ENCODE measurements around the gene GJA5. TPM values are rescaled to one million over a fixed set of nuclear protein-coding genes. Genes with fewer than 3 reads are reported as not detected.

Gene GJA5
- 1.8 TPM for polyA plus RNA-seq (2013, experiment 1 of 2)
- 4.2 TPM for polyA plus RNA-seq (2013, experiment 2 of 2)

DNA sequence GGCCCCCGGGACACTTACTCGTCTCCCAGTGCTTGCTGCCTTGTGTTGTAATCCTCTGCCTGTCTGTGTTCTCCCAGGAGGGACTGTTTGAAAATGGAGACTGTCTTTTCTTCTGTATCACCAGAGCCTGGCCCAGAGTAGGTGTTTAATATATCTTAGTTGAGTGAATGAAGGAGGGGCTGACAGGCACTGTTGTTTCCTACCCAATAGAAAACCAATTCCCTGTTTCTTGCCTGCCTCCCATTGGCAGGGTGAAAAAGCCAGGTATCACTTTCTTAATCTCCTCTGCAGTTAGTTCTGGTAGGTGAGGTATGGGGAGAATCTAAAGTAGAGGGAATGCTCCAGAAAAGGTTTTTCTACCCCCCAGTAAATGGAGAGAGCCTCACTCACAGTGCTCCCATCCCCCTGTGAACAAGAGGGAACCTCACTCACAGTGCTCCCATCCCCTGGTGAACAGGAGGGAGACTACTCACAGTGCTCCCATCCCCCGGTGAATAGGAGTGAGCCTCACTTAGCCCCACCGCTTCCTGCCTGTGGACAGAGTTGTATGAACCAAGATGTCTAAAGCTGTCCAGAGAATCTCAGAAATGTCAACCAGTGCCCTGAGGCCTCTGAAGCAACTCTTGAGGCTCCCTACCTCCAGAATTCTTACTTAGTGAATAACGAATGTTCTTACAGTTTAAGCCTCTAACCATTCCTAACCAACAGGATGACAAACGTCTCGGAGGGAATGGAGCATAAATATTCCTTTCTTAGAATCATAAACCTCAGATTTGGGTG, at the start of gene GJA5:
Gene GJA5 (minus strand): TSS at position 122 of the 780 bp plus-strand sequence. CDS start 1,364 bp downstream, outside the sequence.
- H3K27me3 ChIP-seq (ENCODE audit: insufficient read depth, low read length): no peaks in the 10 kb centered on the region
- no peak within 1 kb of the TSS for H3K9ac ChIP-seq (ENCODE audit: low read depth, low read length)
- no peaks in the 10 kb centered on the region for H3K4me1 ChIP-seq (ENCODE audit: insufficient read depth, low read length)
- H3K27ac ChIP-seq (ENCODE audit: low read depth, low read length): no peak within 1 kb of the TSS
- H3K36me3 ChIP-seq (ENCODE audit: insufficient read depth, low read length): no peaks in the 10 kb centered on the region
- 89% methylated on average over 7 of the region's 7 CpGs for WGBS
- no peak within 1 kb of the TSS for H3K4me3 ChIP-seq (ENCODE audit: low read length)
- no peaks in the 10 kb centered on the region for H3K9me3 ChIP-seq (ENCODE audit: insufficient read depth, low read depth, low read length)

DNA sequence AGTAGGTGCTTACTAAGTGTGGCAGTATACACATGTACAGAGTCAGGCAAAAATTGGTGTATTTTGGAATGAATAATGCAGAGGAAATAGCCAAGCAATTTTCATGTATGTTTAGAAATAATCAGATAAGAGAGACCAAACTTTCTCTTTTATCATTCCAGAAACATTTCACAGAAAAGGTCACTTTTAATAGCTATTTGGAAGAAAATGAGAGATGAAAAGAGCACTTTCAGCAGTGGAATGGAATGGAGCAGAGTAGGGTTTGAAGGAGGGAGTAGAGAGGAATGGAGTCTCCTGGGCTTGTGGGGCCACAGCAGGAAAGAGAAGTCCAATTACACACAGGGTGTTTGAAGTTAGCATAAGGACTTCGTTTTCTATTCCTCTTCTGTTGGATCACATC, 48.8 kb upstream of the GJA5 start:
- no peaks in the 10 kb centered on the region for H3K27me3 ChIP-seq (ENCODE audit: insufficient read depth, low read length)
- H3K27ac ChIP-seq (ENCODE audit: low read depth, low read length): no peak overlapping the region
- H3K4me1 ChIP-seq (ENCODE audit: insufficient read depth, low read length): peaks cover 10% of the 10 kb centered on the region
- no peaks in the 10 kb centered on the region for H3K36me3 ChIP-seq (ENCODE audit: insufficient read depth, low read length)
- H3K9ac ChIP-seq (ENCODE audit: low read depth, low read length): no peak overlapping the region
- 91% methylated on average over 1 of the region's 1 CpG for WGBS
- no peaks in the 10 kb centered on the region for H3K9me3 ChIP-seq (ENCODE audit: insufficient read depth, low read depth, low read length)
- no peak overlapping the region for H3K4me3 ChIP-seq (ENCODE audit: low read length)

DNA sequence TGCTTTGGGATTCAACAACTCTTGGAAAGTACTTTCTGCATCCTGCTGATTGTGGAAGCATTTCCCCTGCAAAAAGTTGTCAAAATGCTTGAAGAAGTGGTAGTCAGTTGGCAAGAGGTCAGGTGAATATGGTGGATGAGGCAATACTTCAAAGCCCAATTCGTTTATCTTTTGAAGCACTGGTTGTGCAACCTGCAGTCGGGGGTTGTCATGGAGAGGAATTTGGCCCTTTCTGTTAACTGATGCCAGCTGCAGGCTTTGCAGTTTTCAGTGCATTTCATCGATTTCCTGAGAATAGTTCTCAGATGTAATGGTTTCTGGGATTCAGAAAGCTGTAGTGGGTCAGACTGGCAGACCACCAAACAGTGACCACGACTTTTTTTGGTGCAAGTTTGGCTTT, 47.6 kb upstream of the GJA5 start:
- Histone ChIP-seq H3K4me1 (ENCODE audit: insufficient read depth, low read length) (peaks cover 10% of the 10 kb centered on the region), H3K27ac (ENCODE audit: low read depth, low read length) (no peak overlapping the region), H3K27me3 (ENCODE audit: insufficient read depth, low read length) (no peaks in the 10 kb centered on the region), H3K9me3 (ENCODE audit: insufficient read depth, low read depth, low read length) (no peaks in the 10 kb centered on the region), H3K4me3 (ENCODE audit: low read length) (no peak overlapping the region), H3K9ac (ENCODE audit: low read depth, low read length) (no peak overlapping the region), H3K36me3 (ENCODE audit: insufficient read depth, low read length) (no peaks in the 10 kb centered on the region)
- WGBS: 79% methylated on average over 4 of the region's 4 CpGs

- Histone ChIP-seq H3K27me3 (ENCODE audit: insufficient read depth, low read length) (no peaks in the 10 kb centered on the region), H3K4me1 (ENCODE audit: insufficient read depth, low read length) (peaks cover 10% of the 10 kb centered on the region), H3K4me3 (ENCODE audit: low read length) (no peak overlapping the region), H3K9me3 (ENCODE audit: insufficient read depth, low read depth, low read length) (no peaks in the 10 kb centered on the region), H3K27ac (ENCODE audit: low read depth, low read length) (no peak overlapping the region), H3K36me3 (ENCODE audit: insufficient read depth, low read length) (no peaks in the 10 kb centered on the region), H3K9ac (ENCODE audit: low read depth, low read length) (no peak overlapping the region)
- 64% methylated on average over 4 of the region's 4 CpGs for WGBS
Measured at GRCh38 chr1:147807405-147807804, 47.0 kb upstream of the GJA5 start.

DNA sequence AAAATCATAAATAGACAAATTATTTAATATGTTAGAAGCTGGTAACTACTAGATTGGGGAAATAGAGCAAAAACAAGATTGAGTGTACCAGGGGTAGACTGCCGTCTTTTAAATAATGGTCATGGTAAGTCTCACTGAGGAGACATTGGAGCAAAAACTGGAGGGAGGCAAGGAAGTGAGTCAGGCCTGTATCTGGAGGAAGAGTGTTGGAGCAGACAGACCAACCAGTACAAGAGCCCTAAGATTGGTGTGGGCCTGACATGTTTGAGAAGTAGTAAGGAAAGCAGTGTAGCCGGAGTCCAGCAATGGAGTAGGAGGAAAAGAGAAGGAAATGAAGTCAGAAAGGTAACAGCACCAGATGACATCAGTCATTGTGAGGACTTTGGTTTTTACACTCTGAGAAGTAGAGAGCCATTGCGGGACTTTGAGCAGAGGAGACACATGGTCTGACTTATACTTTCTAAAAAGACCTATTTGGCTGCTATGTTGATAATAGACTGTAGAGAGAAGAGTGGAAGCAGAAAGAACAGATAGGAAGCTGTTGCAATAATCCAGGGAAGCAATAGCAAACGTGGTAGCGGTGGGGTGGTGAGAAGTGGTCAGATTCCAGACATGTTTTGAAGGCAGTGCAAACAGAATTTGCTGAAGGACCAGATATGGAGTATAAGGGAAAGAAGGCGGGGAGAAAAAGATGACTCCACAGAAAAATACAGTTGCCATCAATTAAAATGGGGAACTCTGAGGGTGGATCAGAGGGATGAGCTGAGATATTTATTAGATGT, 44.7 kb upstream of the GJA5 start:
- H3K27me3 ChIP-seq (ENCODE audit: insufficient read depth, low read length): no peaks in the 10 kb centered on the region
- peaks cover 10% of the 10 kb centered on the region for H3K4me1 ChIP-seq (ENCODE audit: insufficient read depth, low read length)
- 94% methylated on average over 6 of the region's 6 CpGs for WGBS
- no peaks in the 10 kb centered on the region for H3K9me3 ChIP-seq (ENCODE audit: insufficient read depth, low read depth, low read length)
- no peak overlapping the region for H3K9ac ChIP-seq (ENCODE audit: low read depth, low read length)
- no peak overlapping the region for H3K27ac ChIP-seq (ENCODE audit: low read depth, low read length)
- no peak overlapping the region for H3K4me3 ChIP-seq (ENCODE audit: low read length)
- H3K36me3 ChIP-seq (ENCODE audit: insufficient read depth, low read length): no peaks in the 10 kb centered on the region

GRCh38 chr1:147800804-147801203, 40.4 kb upstream of the GJA5 start:
- H3K4me1 ChIP-seq (ENCODE audit: insufficient read depth, low read length): no peaks in the 10 kb centered on the region
- no peak overlapping the region for H3K4me3 ChIP-seq (ENCODE audit: low read length)
- no peak overlapping the region for H3K27ac ChIP-seq (ENCODE audit: low read depth, low read length)
- H3K36me3 ChIP-seq (ENCODE audit: insufficient read depth, low read length): no peaks in the 10 kb centered on the region
- no peak overlapping the region for H3K9ac ChIP-seq (ENCODE audit: low read depth, low read length)
- no peaks in the 10 kb centered on the region for H3K27me3 ChIP-seq (ENCODE audit: insufficient read depth, low read length)
- WGBS: 86% methylated on average over 2 of the region's 2 CpGs
- H3K9me3 ChIP-seq (ENCODE audit: insufficient read depth, low read depth, low read length): no peaks in the 10 kb centered on the region

DNA sequence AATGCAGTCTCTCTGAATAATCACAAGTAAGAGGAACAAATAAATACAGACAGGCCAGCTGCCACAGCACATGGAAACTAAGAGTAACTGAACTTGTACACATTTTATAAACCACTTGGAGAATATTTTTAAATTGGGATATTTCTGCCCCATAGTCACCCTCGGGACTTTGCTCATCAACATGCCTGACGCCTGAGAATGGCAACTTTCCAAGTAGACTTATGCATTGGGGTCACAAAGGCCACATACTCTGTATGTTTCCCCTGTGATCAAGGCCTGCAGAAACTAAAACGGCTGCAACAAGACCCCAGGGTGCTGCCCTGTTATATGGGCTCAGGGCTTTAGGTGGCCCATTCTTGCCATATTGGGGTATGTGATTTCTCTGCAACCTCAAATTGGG, 38.3 kb upstream of the GJA5 start:
- H3K4me3 ChIP-seq (ENCODE audit: low read length): no peak overlapping the region
- no peaks in the 10 kb centered on the region for H3K36me3 ChIP-seq (ENCODE audit: insufficient read depth, low read length)
- 95% methylated on average over 3 of the region's 3 CpGs for WGBS
- H3K9ac ChIP-seq (ENCODE audit: low read depth, low read length): no peak overlapping the region
- H3K27me3 ChIP-seq (ENCODE audit: insufficient read depth, low read length): no peaks in the 10 kb centered on the region
- H3K4me1 ChIP-seq (ENCODE audit: insufficient read depth, low read length): no peaks in the 10 kb centered on the region
- H3K27ac ChIP-seq (ENCODE audit: low read depth, low read length): no peak overlapping the region
- no peaks in the 10 kb centered on the region for H3K9me3 ChIP-seq (ENCODE audit: insufficient read depth, low read depth, low read length)

- Histone ChIP-seq H3K4me1 (ENCODE audit: insufficient read depth, low read length) (no peaks in the 10 kb centered on the region), H3K9ac (ENCODE audit: low read depth, low read length) (no peak overlapping the region), H3K27ac (ENCODE audit: low read depth, low read length) (no peak overlapping the region), H3K27me3 (ENCODE audit: insufficient read depth, low read length) (no peaks in the 10 kb centered on the region), H3K4me3 (ENCODE audit: low read length) (no peak overlapping the region), H3K36me3 (ENCODE audit: insufficient read depth, low read length) (no peaks in the 10 kb centered on the region), H3K9me3 (ENCODE audit: insufficient read depth, low read depth, low read length) (no peaks in the 10 kb centered on the region)
- WGBS: 85% methylated on average over 10 of the region's 10 CpGs
Measured at GRCh38 chr1:147794570-147794969, 34.2 kb upstream of the GJA5 start.

DNA sequence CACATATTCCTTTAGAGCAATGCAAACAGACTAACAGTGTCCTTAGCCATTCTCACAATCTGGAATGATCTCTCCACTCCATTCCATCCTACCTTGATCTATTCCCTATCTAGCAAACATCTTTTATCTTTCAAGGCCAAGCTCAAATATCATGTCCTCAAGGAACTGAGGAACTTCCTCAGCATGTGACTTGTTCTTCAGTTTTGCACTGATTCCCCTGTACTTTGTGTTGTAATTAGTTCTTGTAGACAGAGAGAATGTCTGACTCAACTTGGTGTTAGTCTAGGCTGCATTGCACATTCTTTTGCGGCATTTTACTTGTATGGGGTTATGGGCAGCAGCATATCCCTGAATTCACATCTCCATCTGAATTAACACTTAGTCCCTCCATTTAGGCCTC, 31.5 kb upstream of the GJA5 start:
- H3K4me3 ChIP-seq (ENCODE audit: low read length): no peak overlapping the region
- WGBS: 100% methylated on average over 1 of the region's 1 CpG
- H3K4me1 ChIP-seq (ENCODE audit: insufficient read depth, low read length): no peaks in the 10 kb centered on the region
- no peak overlapping the region for H3K27ac ChIP-seq (ENCODE audit: low read depth, low read length)
- no peaks in the 10 kb centered on the region for H3K9me3 ChIP-seq (ENCODE audit: insufficient read depth, low read depth, low read length)
- no peak overlapping the region for H3K9ac ChIP-seq (ENCODE audit: low read depth, low read length)
- H3K36me3 ChIP-seq (ENCODE audit: insufficient read depth, low read length): no peaks in the 10 kb centered on the region
- H3K27me3 ChIP-seq (ENCODE audit: insufficient read depth, low read length): no peaks in the 10 kb centered on the region

DNA sequence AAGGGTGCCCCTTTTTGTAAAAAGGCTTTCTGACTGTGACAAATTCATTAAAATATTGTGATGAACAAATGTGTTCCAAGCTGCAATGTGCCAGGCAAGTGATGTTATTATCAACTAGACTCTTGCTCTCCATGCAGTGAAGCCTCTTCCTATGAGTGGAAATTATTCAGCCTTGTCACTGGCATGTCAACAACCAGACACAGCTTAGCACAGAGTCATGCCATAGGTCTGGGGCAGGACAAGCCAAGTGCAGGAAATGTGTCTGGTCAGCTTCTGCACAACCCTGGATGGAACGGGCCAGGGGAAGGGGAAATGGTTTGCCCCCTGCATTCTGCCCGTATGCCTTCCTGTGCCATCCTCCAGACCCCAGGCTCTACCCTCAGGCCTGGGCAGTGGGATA, 27.4 kb upstream of the GJA5 start:
- Histone ChIP-seq H3K4me1 (ENCODE audit: insufficient read depth, low read length) (no peaks in the 10 kb centered on the region), H3K36me3 (ENCODE audit: insufficient read depth, low read length) (no peaks in the 10 kb centered on the region), H3K27me3 (ENCODE audit: insufficient read depth, low read length) (no peaks in the 10 kb centered on the region), H3K9me3 (ENCODE audit: insufficient read depth, low read depth, low read length) (no peaks in the 10 kb centered on the region), H3K9ac (ENCODE audit: low read depth, low read length) (no peak overlapping the region), H3K4me3 (ENCODE audit: low read length) (no peak overlapping the region), H3K27ac (ENCODE audit: low read depth, low read length) (no peak overlapping the region)
- WGBS: 79% methylated on average over 1 of the region's 2 CpGs

GRCh38 chr1:147786536-147786935, 26.1 kb upstream of the GJA5 start:
- H3K27me3 ChIP-seq (ENCODE audit: insufficient read depth, low read length): no peaks in the 10 kb centered on the region
- no peak overlapping the region for H3K27ac ChIP-seq (ENCODE audit: low read depth, low read length)
- H3K4me1 ChIP-seq (ENCODE audit: insufficient read depth, low read length): peaks cover under 1% of the 10 kb centered on the region; the same call in 1 of the 2 replicates
- H3K9ac ChIP-seq (ENCODE audit: low read depth, low read length): no peak overlapping the region
- no peak overlapping the region for H3K4me3 ChIP-seq (ENCODE audit: low read length)
- 83% methylated on average over 3 of the region's 3 CpGs for WGBS
- H3K36me3 ChIP-seq (ENCODE audit: insufficient read depth, low read length): no peaks in the 10 kb centered on the region
- no peaks in the 10 kb centered on the region for H3K9me3 ChIP-seq (ENCODE audit: insufficient read depth, low read depth, low read length)

Measured in HUES64 (cell line).